Thyroid gland (tissue), 4 donors: ENCODE data around the gene GRIK4.

Source experiments
- CTCF ChIP-seq, 6 experiments: fragments of 200-600 bp in 3 of 6; fragments of 450-650 bp in 3 of 6; sonication (generic) in 3 of 6; IDR thresholded peaks; one replicate each; pipeline ENCODE4 v1.5.1; 2016 to 2019; ENCODE audit warnings: antibody characterized with exemption in 6 of 6, mild to moderate bottlenecking in 2 of 6, inconsistent platforms in 1 of 6, moderate library complexity in 1 of 6
- POLR2A ChIP-seq, 2 donors: fragments of 450-650 bp; IDR thresholded peaks; one replicate each; pipeline ENCODE4 v1.6.1; 2017; ENCODE audit warnings: antibody characterized with exemption in 2 of 2, mild to moderate bottlenecking in 2 of 2, moderate library complexity in 1 of 2

GRCh38 chr11:120517801-120518291 lies 6.3 kb downstream of the GRIK4 start:
- TF ChIP-seq CTCF (IDR thresholded peaks at IDR 0.05), result no peak
- TF ChIP-seq POLR2A (IDR thresholded peaks at IDR 0.05), result no peak
